H1 (cell line): Measurements from ENCODE around the gene EPN3. TPM values are rescaled to one million over a fixed set of nuclear protein-coding genes. Genes with fewer than 3 reads are reported as not detected.

Experiments used
- CTCF ChIA-PET: fragments of 300-600 bp; sonication (Branson Sonifier 250); formaldehyde crosslinking; loops from one replicate; lab custom pipeline; 2021; ENCODE audit not compliant: partially characterized antibody; lab: Charles Lee
- POLR2A ChIA-PET: fragments of 300-600 bp; sonication (Branson Sonifier 250); formaldehyde crosslinking; loops from one replicate; lab custom pipeline; 2021; ENCODE audit warnings: inconsistent platforms; ENCODE audit not compliant: partially characterized antibody; lab: Charles Lee
- DNase-seq, 2 experiments: peaks; one replicate each; pipeline versions ENCODE4 v3.0.0 to v3.0.0-alpha.2; 2010 to 2022; ENCODE audit warnings: low spot score in 2 of 2, low read depth in 1 of 2, mixed read lengths in 1 of 2
- FAIRE-seq: peaks from 2 replicates; lab custom pipeline; 2011; peaks lifted over from hg19 to GRCh38; lab: Jason Lieb, UNC
- H2AFZ ChIP-seq: 2 replicates; pipeline ENCODE4 v1.8.1; 2012; ENCODE audit warnings: low read length, inconsistent platforms
- H2AK5ac ChIP-seq: 2 replicates; pipeline ENCODE4 v1.6.1; 2013; ENCODE audit warnings: low read depth, low read length
- H2BK120ac ChIP-seq: replicated peaks from 2 replicates; pipeline ENCODE3; 2013; ENCODE audit warnings: low read depth, low read length, inconsistent platforms
- H2BK12ac ChIP-seq: 2 replicates; pipeline ENCODE4 v1.6.1; 2013; ENCODE audit warnings: low read depth, low read length
- H2BK15ac ChIP-seq: 2 replicates; pipeline ENCODE4 v1.6.1; 2013; ENCODE audit warnings: low read length
- H2BK20ac ChIP-seq: 2 replicates; pipeline ENCODE4 v1.6.1; 2013; ENCODE audit warnings: low read length
- H2BK5ac ChIP-seq: 2 replicates; pipeline ENCODE4 v1.6.1; 2013; ENCODE audit warnings: low read depth, low read length
- H3K14ac ChIP-seq: 2 replicates; pipeline ENCODE4 v1.6.1; 2013; ENCODE audit warnings: inconsistent platforms; ENCODE audit not compliant: insufficient read length
- H3K18ac ChIP-seq: 2 replicates; pipeline ENCODE4 v1.6.1; 2013; ENCODE audit warnings: low read length; ENCODE audit errors: extremely low read depth
- H3K23ac ChIP-seq: 2 replicates; pipeline ENCODE4 v1.6.1; 2013; ENCODE audit warnings: inconsistent platforms; ENCODE audit not compliant: insufficient read length
- H3K23me2 ChIP-seq: 2 replicates; pipeline ENCODE4 v1.6.1; 2013; ENCODE audit warnings: low read depth, low read length
- H3K27ac ChIP-seq: 2 replicates; pipeline ENCODE4 v1.6.1; 2011; ENCODE audit warnings: low read depth, low read length, inconsistent platforms
- H3K27me3 ChIP-seq, 4 experiments: replicated peaks in 1 of 4; 1 replicate in 1 of 4; 2 replicates in 3 of 4; pipeline versions ENCODE4 v1.6.1 to v1.8.1; 2011 to 2013; ENCODE audit warnings: low read length in 3 of 4, mild to moderate bottlenecking in 3 of 4, inconsistent platforms in 2 of 4, mixed read lengths in 2 of 4, moderate library complexity in 1 of 4; ENCODE audit not compliant: control insufficient read depth in 3 of 4, insufficient read depth in 3 of 4; ENCODE audit errors: extremely low read depth in 1 of 4
- H3K36me3 ChIP-seq, 4 experiments: 2 replicates each; pipeline versions ENCODE4 v1.6.1 to v1.8.1; 2011 to 2013; ENCODE audit warnings: mild to moderate bottlenecking in 4 of 4, low read length in 3 of 4, moderate library complexity in 2 of 4, control low read depth in 1 of 4, inconsistent platforms in 1 of 4; ENCODE audit not compliant: insufficient read depth in 4 of 4, control insufficient read depth in 2 of 4
- H3K4ac ChIP-seq: replicated peaks from 2 replicates; pipeline ENCODE3; 2013; ENCODE audit warnings: low read length, low read depth, mixed read lengths, inconsistent platforms; ENCODE audit not compliant: insufficient read length
- H3K4me1 ChIP-seq, 4 experiments: replicated peaks in 1 of 4; 1 replicate in 1 of 4; 2 replicates in 3 of 4; pipeline versions ENCODE4 v1.6.1 to v1.8.1; 2011 to 2013; ENCODE audit warnings: low read length in 3 of 4, inconsistent platforms in 2 of 4, mixed read lengths in 1 of 4; ENCODE audit not compliant: insufficient read depth in 4 of 4, control insufficient read depth in 3 of 4
- H3K4me2 ChIP-seq, 2 experiments: 2 replicates each; pipeline versions ENCODE4 v1.6.1 to v1.8.1; 2011 to 2013; ENCODE audit warnings: low read depth in 2 of 2, low read length in 2 of 2, control low read depth in 1 of 2, inconsistent platforms in 1 of 2, mild to moderate bottlenecking in 1 of 2; ENCODE audit not compliant: insufficient read depth in 1 of 2
- H3K4me3 ChIP-seq, 4 experiments: fragments of 200-600, 300-600 bp in 1 of 4; sonication (generic), shearing (Covaris generic), sonication (Bioruptor Twin) in 1 of 4; 2 replicates each; pipeline versions ENCODE4 v1.5.1 to v1.8.1; 2011 to 2016; ENCODE audit warnings: low read length in 4 of 4, low read depth in 3 of 4, control low read depth in 2 of 4, inconsistent platforms in 2 of 4, mild to moderate bottlenecking in 2 of 4, mixed read lengths in 1 of 4, moderate library complexity in 1 of 4; ENCODE audit not compliant: insufficient read depth in 2 of 4; ENCODE audit errors: extremely low read depth in 1 of 4
- H3K56ac ChIP-seq: replicated peaks from 2 replicates; pipeline ENCODE3; 2013; ENCODE audit warnings: low read depth, mild to moderate bottlenecking, mixed read lengths, low read length, inconsistent platforms; ENCODE audit not compliant: insufficient read length
- H3K79me1 ChIP-seq: 2 replicates; pipeline ENCODE4 v1.6.1; 2013; ENCODE audit warnings: low read depth, low read length, control low read depth
- H3K79me2 ChIP-seq, 2 experiments: 2 replicates each; pipeline versions ENCODE4 v1.6.1 to v1.8.1; 2012 to 2013; ENCODE audit warnings: low read length in 2 of 2, mild to moderate bottlenecking in 2 of 2, inconsistent platforms in 1 of 2; ENCODE audit not compliant: insufficient read depth in 2 of 2, control insufficient read depth in 1 of 2
- H3K9ac ChIP-seq, 4 experiments: replicated peaks in 1 of 4; 1 replicate in 1 of 4; 2 replicates in 3 of 4; pipeline versions ENCODE4 v1.6.1 to v1.8.1; 2011 to 2013; ENCODE audit warnings: low read depth in 3 of 4, low read length in 3 of 4, control low read depth in 2 of 4, mild to moderate bottlenecking in 2 of 4, moderate library complexity in 2 of 4, inconsistent platforms in 1 of 4; ENCODE audit errors: extremely low read depth in 1 of 4
- H3K9me3 ChIP-seq, 2 experiments: 2 replicates each; pipeline versions ENCODE4 v1.6.1 to v1.8.1; 2012 to 2013; ENCODE audit warnings: mild to moderate bottlenecking in 2 of 2, moderate library complexity in 2 of 2, control low read depth in 1 of 2, inconsistent platforms in 1 of 2, low read depth in 1 of 2, low read length in 1 of 2, mixed read lengths in 1 of 2; ENCODE audit not compliant: insufficient read depth in 2 of 2
- H4K20me1 ChIP-seq, 2 experiments: replicated peaks in 1 of 2; 2 replicates each; pipeline versions ENCODE3 to v1.8.1; 2011 to 2013; ENCODE audit warnings: inconsistent platforms in 2 of 2, low read length in 2 of 2, mild to moderate bottlenecking in 1 of 2; ENCODE audit not compliant: insufficient read depth in 2 of 2, control insufficient read depth in 1 of 2
- H4K5ac ChIP-seq: 2 replicates; pipeline ENCODE4 v1.6.1; 2013; ENCODE audit warnings: low read length, low read depth, mixed read lengths, inconsistent platforms; ENCODE audit not compliant: insufficient read length
- H4K8ac ChIP-seq: 2 replicates; pipeline ENCODE4 v1.8.0; 2013; ENCODE audit warnings: mild to moderate bottlenecking, moderate library complexity, low read length, inconsistent platforms; ENCODE audit not compliant: insufficient read depth; ENCODE audit errors: extremely low read depth
- H4K91ac ChIP-seq: replicated peaks from 2 replicates; pipeline ENCODE3; 2013; ENCODE audit warnings: low read length, mixed read lengths, inconsistent platforms; ENCODE audit not compliant: insufficient read length
- WGBS, 2 experiments: shearing (Covaris generic) in 1 of 2; methylation state at CpG; one replicate each; pipeline versions ENCODE4 v1.1.6 to v1.1.7; 2013 to 2015; ENCODE audit warnings: low lambda C conversion rate in 2 of 2, mixed read lengths in 2 of 2, inconsistent platforms in 1 of 2, low coverage in 1 of 2, missing lambda C conversion rate in 1 of 2; ENCODE audit not compliant: insufficient replicate concordance in 2 of 2, insufficient coverage in 1 of 2, insufficient read length in 1 of 2; ENCODE audit errors: extremely low coverage in 1 of 2, missing lambda C conversion rate in 1 of 2; 5-methylcytosine and 5-hydroxymethylcytosine counted together
- polyA plus RNA-seq, 7 experiments: library from polyadenylated mRNA; depleted of rRNA in 3 of 7; stranded (reverse) in 5 of 7; unstranded in 2 of 7; fragments of >200 nt in 5 of 7; fragments of 200-250 nt in 2 of 7; gene quantifications; 1 replicate in 5 of 7; 2 replicates in 1 of 7; 4 replicates in 1 of 7; pipeline versions ENCODE4 v1.2.1 to v1.2.3, GENCODE V29; 2011 to 2013; ENCODE audit warnings: missing spikeins in 2 of 7, mixed read lengths in 2 of 7
- total RNA-seq: library from RNA; stranded (reverse); fragmentation: NEBNext Ultra II Directional; extraction: Animal tissue kit (Norgen Biotek cat#: 25700); gene quantifications from 2 replicates; pipeline ENCODE4 v1.2.1, GENCODE V29; 2021

EPN3 gene
- total and polyA plus RNA-seq, 2 of the 8 experiments (the other 6 are each of a cell fraction or from before 2014, with no cell fraction given): 6.7 to 7.9 TPM

GRCh38 chr17:50521514-50521913 is 11.0 kb upstream of the EPN3 start:
- Histone ChIP-seq H3K23me2 (no peaks in the 10 kb centered on the region; the same call in 1 of the 2 replicates), H3K23ac (no peak overlapping the region), H2BK120ac (no peak overlapping the region), H3K56ac (no peak overlapping the region), H3K79me1 (no peaks in the 10 kb centered on the region), H4K20me1 (no peaks in the 10 kb centered on the region), H3K4me2 (no peak overlapping the region), H4K8ac (no peak overlapping the region), H3K9me3 (no peaks in the 10 kb centered on the region), H2AFZ (no peak overlapping the region), H3K14ac (no peak overlapping the region), H3K4ac (no peak overlapping the region), H3K18ac (no peak overlapping the region), H3K9ac (no peak overlapping the region), H2BK5ac (no peak overlapping the region), H3K36me3 (no peaks in the 10 kb centered on the region), H4K91ac (no peak overlapping the region), H4K5ac (no peak overlapping the region), H2BK15ac (no peak overlapping the region), H3K27me3 (no peaks in the 10 kb centered on the region; a peak in 1 of 7 replicates), H3K79me2 (no peaks in the 10 kb centered on the region), H2AK5ac (no peak overlapping the region), H2BK20ac (no peak overlapping the region), H2BK12ac (no peak overlapping the region), H3K27ac (no peak overlapping the region), H3K4me1 (no peaks in the 10 kb centered on the region; a peak in 1 of 7 replicates), H3K4me3 (no peak overlapping the region)
- FAIRE-seq (no peak), DNase-seq (no peak)
- CTCF ChIA-PET: interaction anchor here (0.8 to 2.7 kb wide), 11 partner anchors 9 to 173 kb away, joined by 3 to 9 read pairs (median 4); no protein-coding TSS in a partner anchor
- POLR2A ChIA-PET: interaction anchor here (2.4 kb wide), 1 partner anchor 11 kb away, joined by 13 read pairs; the partner anchor contains the start of gene EPN3
- WGBS, 2 experiments: 100% methylated on average over 2 of the region's 2 CpGs; no CpG with 5 or more reads in 1 of the 2 experiments
